Spleen (tissue), 11 donors: Measurements from ENCODE around the gene DTX4. TPM values are rescaled to one million over a fixed set of nuclear protein-coding genes. Genes with fewer than 3 reads are reported as not detected.
A peak's percentile ranks its signal among the peaks of the same experiment; 100 is the strongest.

ENCODE experiments used
- DNase-seq: peaks from one replicate; pipeline ENCODE4 v3.0.0-alpha.2; 2020
- H3K27ac ChIP-seq, 8 donors: fragments of 200-600 bp; sonication (generic) in 7 of 8; 1 replicate in 4 of 8; 2 replicates in 4 of 8; pipeline versions ENCODE4 v1.5.0 to v1.8.0; 2016 to 2021; ENCODE audit warnings: inconsistent platforms in 4 of 8, mild to moderate bottlenecking in 4 of 8, moderate library complexity in 1 of 8
- H3K27me3 ChIP-seq, 7 donors: fragments of 200-600 bp; sonication (generic) in 6 of 7; replicated peaks in 1 of 7; 1 replicate in 4 of 7; 2 replicates in 3 of 7; pipeline versions ENCODE4 v1.5.0 to v1.8.0; 2016 to 2021; ENCODE audit warnings: inconsistent platforms in 3 of 7, mild to moderate bottlenecking in 1 of 7
- H3K36me3 ChIP-seq, 6 donors: fragments of 200-600 bp; sonication (generic) in 5 of 6; 1 replicate in 4 of 6; 2 replicates in 2 of 6; pipeline versions ENCODE4 v1.5.0 to v1.8.0; 2016 to 2021; ENCODE audit warnings: inconsistent platforms in 2 of 6
- H3K4me1 ChIP-seq, 6 donors: fragments of 200-600 bp; sonication (generic) in 5 of 6; 1 replicate in 3 of 6; 2 replicates in 3 of 6; pipeline versions ENCODE4 v1.5.0 to v1.8.0; 2016 to 2021; ENCODE audit warnings: inconsistent platforms in 3 of 6
- H3K4me3 ChIP-seq, 8 donors: fragments of 200-600 bp; sonication (generic) in 7 of 8; 1 replicate in 4 of 8; 2 replicates in 4 of 8; pipeline versions ENCODE4 v1.5.0 to v1.8.0; 2016 to 2021; ENCODE audit warnings: inconsistent platforms in 4 of 8, mild to moderate bottlenecking in 4 of 8, moderate library complexity in 2 of 8
- H3K9me3 ChIP-seq, 8 donors: fragments of 200-600 bp; sonication (generic) in 7 of 8; 1 replicate in 4 of 8; 2 replicates in 4 of 8; pipeline versions ENCODE4 v1.5.0 to v1.8.0; 2016 to 2021; ENCODE audit warnings: inconsistent platforms in 4 of 8
- CTCF ChIP-seq, 11 experiments: fragments of 200-600 bp in 7 of 11; fragments of 450-650 bp in 4 of 11; sonication (generic) in 4 of 11; IDR thresholded peaks in 8 of 11; conservative IDR thresholded peaks in 3 of 11; 1 replicate in 7 of 11; 2 replicates in 4 of 11; pipeline versions ENCODE4 v1.4.0 to v1.8.0; 2016 to 2021; ENCODE audit warnings: antibody characterized with exemption in 11 of 11, inconsistent platforms in 4 of 11, mild to moderate bottlenecking in 1 of 11
- POLR2A ChIP-seq, 3 donors: fragments of 450-650 bp; IDR thresholded peaks; one replicate each; pipeline ENCODE4 v1.5.1; 2017; ENCODE audit warnings: antibody characterized with exemption in 3 of 3, mild to moderate bottlenecking in 1 of 3
- POLR2AphosphoS5 ChIP-seq, 3 donors: sonication (generic); formaldehyde crosslinking; IDR thresholded peaks; one replicate each; pipeline ENCODE4 v1.5.1; 2017; ENCODE audit warnings: antibody characterized with exemption in 3 of 3
- WGBS, 5 donors: extraction: QIAGEN DNeasy Blood & Tissue Kit in 3 of 5; methylation state at CpG; one replicate each; pipeline versions ENCODE4 v1.1.5 to v1.1.7; 2013 to 2018; 5-methylcytosine and 5-hydroxymethylcytosine counted together
- intact Hi-C: fragments of 100-400 bp; cut with DNase I; formaldehyde crosslinking; loops from one replicate; pipeline ENCODE4 v1.15.0; 2023; ENCODE audit warnings: low total_unique reads
- polyA plus RNA-seq, 3 donors: library from polyadenylated mRNA; stranded (reverse); fragments of 200-250 nt; gene quantifications; one replicate each; pipeline ENCODE4 v1.2.1, GENCODE V29; 2013
- total RNA-seq, 7 donors: library from RNA; depleted of rRNA in 3 of 7; stranded (reverse); fragments of >200 nt in 3 of 7; fragmentation: NEBNext Ultra II Directional in 4 of 7; extraction: Animal tissue kit (Norgen Biotek cat#: 25700) in 4 of 7; gene quantifications; one replicate each; pipeline versions ENCODE4 v1.1.0 to v1.2.1, GENCODE V29; 2016 to 2021
- donor health status: healthy with polysubstance abuse.
- donor health status: DM: no; HTN: no; CAD: no; lungs with moderate emphysema.
- donor health status: DM: no; HTN: no; CAD: no.
- donor health status: Bipolar disorder and iron deficiency.
- donor health status: healthy.
- donor health status: DM: no; HTN: no; CAD: no.
- donor health status: DM: yes; HTN: yes; CAD: no.

DTX4 gene
- total and polyA plus RNA-seq, 10 donors: 3.9 to 19.1 (median 9.6) TPM

- H3K4me3 ChIP-seq: peak within 1 kb of the TSS; percentile 51 to 95 (median 72)
- no peaks in the 10 kb centered on the region for H3K27me3 ChIP-seq
- H3K27ac ChIP-seq: peak within 1 kb of the TSS; percentile 89 to 98 (median 96)
- peaks cover 0 to 22% (median 3%) of the 10 kb centered on the region in 6 donors for H3K36me3 ChIP-seq
- peak; percentile 97 for DNase-seq
- H3K4me1 ChIP-seq: peaks cover 11 to 90% (median 51%) of the 10 kb centered on the region in 6 donors
- intact Hi-C loops: no loop called here
- no peaks in the 10 kb centered on the region for H3K9me3 ChIP-seq
- TF ChIP-seq CTCF (IDR thresholded peaks at IDR 0.05 in 8 of 11, conservative IDR thresholded peaks at IDR 0.05 in 3 of 11) (peak in 7 of 11 experiments; percentile 7 to 43 (median 18)), POLR2AphosphoS5 (IDR thresholded peaks at IDR 0.05) (peak; percentile 87 to 95 (median 92)), POLR2A (IDR thresholded peaks at IDR 0.05) (peak in 1 of 3 donors; percentile 7)
- WGBS, 5 donors: 0 to 1% (median 0%) methylated on average over 50 of the region's 50 CpGs
These were observed 29.1 kb upstream of the DTX4 start, which contains the start of gene FAM111A for GRCh38 chr11:59142530-59143507. TSS of gene FAM111A (plus strand) at chr11:59142856. CDS start at chr11:59148873, 6,017 bp downstream.

- no peak for DNase-seq
- no peak for TF ChIP-seq CTCF (IDR thresholded peaks at IDR 0.05 in 8 of 11, conservative IDR thresholded peaks at IDR 0.05 in 3 of 11)
- TF ChIP-seq POLR2AphosphoS5 (IDR thresholded peaks at IDR 0.05): no peak
- no peak for TF ChIP-seq POLR2A (IDR thresholded peaks at IDR 0.05)
- peaks cover 11 to 94% (median 58%) of the 10 kb centered on the region in 6 donors for H3K4me1 ChIP-seq
- intact Hi-C loops: no loop called here
- peak overlapping the region; percentile 16 to 95 (median 66) for H3K4me3 ChIP-seq
- WGBS, 5 donors: 75 to 86% (median 83%) methylated on average over 1 of the region's 1 CpG
- peaks cover 0 to 19% (median 6%) of the 10 kb centered on the region in 6 donors for H3K36me3 ChIP-seq
- no peaks in the 10 kb centered on the region for H3K9me3 ChIP-seq
- peak overlapping the region; percentile 89 to 98 (median 96) for H3K27ac ChIP-seq
- no peaks in the 10 kb centered on the region for H3K27me3 ChIP-seq
These were observed 27.8 kb upstream of the DTX4 start for GRCh38 chr11:59144096-59144495.

- Histone ChIP-seq H3K27me3 (no peaks in the 10 kb centered on the region), H3K9me3 (no peaks in the 10 kb centered on the region), H3K4me1 (peaks cover 11 to 89% (median 58%) of the 10 kb centered on the region in 6 donors), H3K36me3 (peaks cover 0 to 26% (median 12%) of the 10 kb centered on the region in 6 donors), H3K27ac (peak overlapping the region; percentile 89 to 98 (median 96)), H3K4me3 (peak overlapping the region; percentile 16 to 95 (median 66))
- no peak for TF ChIP-seq POLR2A (IDR thresholded peaks at IDR 0.05)
- peak in 1 of 11 experiments; percentile 5 for TF ChIP-seq CTCF (IDR thresholded peaks at IDR 0.05 in 8 of 11, conservative IDR thresholded peaks at IDR 0.05 in 3 of 11)
- peak; percentile 72 to 83 (median 79) for TF ChIP-seq POLR2AphosphoS5 (IDR thresholded peaks at IDR 0.05)
- intact Hi-C loops: no loop called here
- 0 to 1% (median 1%) methylated on average over 39 of the region's 39 CpGs for WGBS, 5 donors
- DNase-seq: peak; percentile 92
These were observed 27.2 kb upstream of the DTX4 start for GRCh38 chr11:59144579-59145345.
